Peyer's patch (tissue), 4 donors: ENCODE data around the gene PDLIM1.
A peak's percentile ranks its signal among the peaks of the same experiment; 100 is the strongest.

Experiments used
- POLR2A ChIP-seq, 2 donors: fragments of 450-650 bp; IDR thresholded peaks; one replicate each; pipeline ENCODE4 v1.5.1; 2017; ENCODE audit warnings: antibody characterized with exemption in 2 of 2, mild to moderate bottlenecking in 2 of 2, moderate library complexity in 2 of 2
- TF ChIP-seq, protein P1 (sequence below), 6 experiments: fragments of 450-650 bp in 4 of 6; fragments of 200-600 bp in 2 of 6; sonication (generic) in 1 of 6; IDR thresholded peaks; one replicate each; pipeline ENCODE4 v1.5.1; 2017 to 2019; ENCODE audit warnings: antibody characterized with exemption in 6 of 6, mild to moderate bottlenecking in 3 of 6, moderate library complexity in 1 of 6

DNA sequence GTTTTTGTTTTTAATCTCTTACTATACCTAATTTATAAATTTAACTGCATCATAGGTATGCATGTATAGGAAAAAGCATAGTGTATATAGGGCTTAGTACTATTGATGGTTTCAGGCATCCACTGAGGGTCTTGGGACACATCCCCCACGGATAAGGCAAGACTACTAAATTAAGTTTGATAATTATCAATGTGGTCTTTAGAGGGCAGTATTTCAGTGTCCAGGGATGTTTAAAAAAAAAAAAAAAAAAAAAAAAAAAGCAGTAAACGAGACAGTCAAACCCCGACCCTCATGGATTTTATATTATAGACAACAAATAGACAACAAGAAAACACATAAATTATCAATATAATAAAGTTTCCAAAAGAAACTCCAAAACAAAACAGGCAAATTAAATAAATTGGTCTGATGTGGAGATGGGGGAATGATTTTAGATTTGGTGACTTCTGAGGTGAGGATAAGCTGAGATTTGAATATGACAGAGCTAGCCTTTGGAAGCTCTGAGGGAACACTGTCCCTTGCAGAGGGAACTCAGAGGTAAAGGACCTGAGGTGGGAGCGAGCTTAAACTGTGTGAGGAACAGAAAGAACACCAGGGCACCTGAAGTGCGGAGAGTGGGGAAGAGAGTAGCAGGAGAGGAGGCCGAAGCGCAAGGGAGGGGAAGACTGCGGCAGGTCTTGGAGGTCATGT, 82.0 kb downstream of the PDLIM1 start:
- TF ChIP-seq, protein P1, sequence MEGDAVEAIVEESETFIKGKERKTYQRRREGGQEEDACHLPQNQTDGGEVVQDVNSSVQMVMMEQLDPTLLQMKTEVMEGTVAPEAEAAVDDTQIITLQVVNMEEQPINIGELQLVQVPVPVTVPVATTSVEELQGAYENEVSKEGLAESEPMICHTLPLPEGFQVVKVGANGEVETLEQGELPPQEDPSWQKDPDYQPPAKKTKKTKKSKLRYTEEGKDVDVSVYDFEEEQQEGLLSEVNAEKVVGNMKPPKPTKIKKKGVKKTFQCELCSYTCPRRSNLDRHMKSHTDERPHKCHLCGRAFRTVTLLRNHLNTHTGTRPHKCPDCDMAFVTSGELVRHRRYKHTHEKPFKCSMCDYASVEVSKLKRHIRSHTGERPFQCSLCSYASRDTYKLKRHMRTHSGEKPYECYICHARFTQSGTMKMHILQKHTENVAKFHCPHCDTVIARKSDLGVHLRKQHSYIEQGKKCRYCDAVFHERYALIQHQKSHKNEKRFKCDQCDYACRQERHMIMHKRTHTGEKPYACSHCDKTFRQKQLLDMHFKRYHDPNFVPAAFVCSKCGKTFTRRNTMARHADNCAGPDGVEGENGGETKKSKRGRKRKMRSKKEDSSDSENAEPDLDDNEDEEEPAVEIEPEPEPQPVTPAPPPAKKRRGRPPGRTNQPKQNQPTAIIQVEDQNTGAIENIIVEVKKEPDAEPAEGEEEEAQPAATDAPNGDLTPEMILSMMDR (IDR thresholded peaks at IDR 0.05) = peak in 1 of 6 experiments; percentile 10
- no peak for TF ChIP-seq POLR2A (IDR thresholded peaks at IDR 0.05)
